ENCODE data around the gene REXO2.
A peak's percentile ranks its signal among the peaks of the same experiment; 100 is the strongest.

REXO2 gene

DNA sequence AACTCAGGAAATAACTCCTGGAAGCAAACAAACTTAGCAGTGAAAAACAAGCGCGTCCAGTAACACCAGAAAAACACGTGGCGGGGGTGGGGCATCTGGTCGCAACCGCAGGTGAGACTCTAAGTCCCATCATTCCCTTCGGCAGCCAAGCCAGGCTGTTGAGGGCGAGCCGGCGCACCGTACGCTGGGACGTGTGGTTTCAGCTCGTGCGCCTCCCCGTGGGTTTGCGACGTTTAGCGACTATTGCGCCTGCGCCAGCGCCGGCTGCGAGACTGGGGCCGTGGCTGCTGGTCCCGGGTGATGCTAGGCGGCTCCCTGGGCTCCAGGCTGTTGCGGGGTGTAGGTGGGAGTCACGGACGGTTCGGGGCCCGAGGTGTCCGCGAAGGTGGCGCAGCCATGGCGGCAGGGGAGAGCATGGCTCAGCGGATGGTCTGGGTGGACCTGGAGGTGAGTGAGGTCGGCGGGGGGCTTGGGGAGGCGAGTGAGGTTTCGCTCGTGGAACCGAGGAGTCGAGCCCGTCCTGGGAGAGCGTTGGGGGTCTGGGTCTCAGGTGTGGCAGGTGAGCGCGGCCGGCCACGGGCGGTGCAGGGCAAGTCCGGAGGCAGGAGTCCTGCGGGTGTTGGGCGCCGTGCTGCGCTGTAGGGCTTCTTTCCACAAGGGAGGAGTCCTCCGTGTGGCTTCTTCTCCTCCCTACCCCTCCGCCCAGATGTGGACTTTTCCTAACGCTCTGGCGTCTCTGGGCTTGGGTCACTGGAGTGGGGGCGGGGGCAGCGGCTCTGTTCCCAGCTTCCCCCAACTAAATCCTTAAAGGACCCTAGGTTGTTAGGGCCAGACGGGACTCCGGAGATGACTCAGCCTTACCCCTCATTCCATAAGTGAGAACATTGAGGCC, at the start of gene REXO2:
TSS of gene REXO2 (plus strand) at position 239 of the 892 bp plus-strand sequence. CDS start at position 301, 62 bp downstream.
- peak; percentile 95 for DNase-seq

DNA sequence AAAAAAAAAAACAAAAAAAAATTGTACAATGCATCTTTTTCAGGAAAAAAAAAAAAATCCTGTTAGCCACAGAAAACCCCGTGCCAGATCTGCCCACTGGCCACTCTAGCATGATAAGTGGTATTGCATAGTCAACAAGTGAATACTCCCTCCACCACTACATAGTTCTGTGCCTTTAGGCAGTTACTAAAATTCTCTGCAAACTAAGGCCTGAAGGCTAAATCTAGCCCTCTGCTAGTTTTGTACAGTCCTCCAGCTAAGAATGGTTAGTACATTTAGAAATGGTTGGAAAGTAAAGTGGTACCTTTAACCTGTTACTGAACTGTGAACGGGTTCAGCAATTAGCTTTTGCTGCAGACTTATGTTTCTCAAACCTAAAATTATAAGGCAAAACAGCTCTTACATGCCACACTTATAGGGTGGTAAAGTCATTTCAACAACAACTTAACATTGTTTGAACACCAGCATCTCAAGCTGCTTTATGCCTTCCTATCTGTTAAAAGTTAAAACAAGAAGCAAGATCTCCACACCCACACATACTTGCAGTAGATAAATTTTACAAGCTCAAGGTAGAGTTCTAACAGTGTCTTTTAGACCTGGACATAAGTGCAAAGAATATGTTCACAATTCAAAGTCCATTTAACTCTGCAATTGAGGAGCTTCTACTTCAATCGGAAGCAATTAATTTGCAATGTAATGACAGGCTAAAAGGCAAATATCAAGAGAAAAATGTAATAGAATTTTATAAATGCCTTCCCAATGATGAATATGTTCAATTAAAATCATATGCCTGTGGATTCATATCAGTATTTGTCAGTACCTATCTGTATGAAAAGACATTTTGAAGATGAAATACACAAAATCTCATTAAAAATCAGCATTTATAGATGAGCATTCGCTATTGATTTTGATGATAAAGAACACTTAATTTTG, 46.3 kb upstream of the REXO2 start:
- no peak for DNase-seq

DNA sequence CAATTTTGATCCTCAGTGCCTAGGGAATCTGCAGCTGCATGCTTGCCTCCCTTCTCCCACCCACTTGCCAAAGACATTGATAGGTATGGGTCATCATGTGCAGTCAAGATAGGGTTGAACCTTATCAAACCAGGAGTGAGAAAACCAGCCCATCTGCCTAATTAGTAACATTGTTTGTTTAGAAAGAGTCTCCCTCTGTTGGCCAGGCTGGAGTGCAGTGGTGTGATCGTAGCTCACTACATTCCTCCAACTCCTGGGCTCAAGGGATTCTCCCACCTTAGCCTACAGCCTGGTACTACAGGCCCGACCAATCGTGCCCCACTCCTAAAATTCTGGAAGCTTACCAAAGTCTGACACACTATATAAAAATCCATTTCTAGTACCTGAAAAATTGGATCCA, 43.5 kb upstream of the REXO2 start:
- no peak for DNase-seq

DNA sequence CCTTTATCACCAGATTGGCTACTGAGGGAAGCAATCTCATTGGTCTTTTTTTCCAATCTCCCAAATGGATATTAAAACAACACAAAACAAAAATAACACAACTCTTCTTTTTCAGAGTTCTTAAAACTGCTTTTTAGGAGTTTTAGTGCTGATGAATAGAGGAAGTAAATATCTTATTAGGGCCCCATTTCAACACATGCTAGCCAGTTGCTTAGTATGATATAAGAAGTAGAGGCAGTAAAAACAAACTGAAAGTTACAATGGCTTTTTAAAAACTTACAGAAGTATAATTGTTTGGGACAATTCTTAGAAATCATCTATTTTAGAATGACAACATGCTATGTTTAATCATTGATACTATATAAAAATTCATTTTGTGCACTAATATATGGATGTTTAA, 42.4 kb upstream of the REXO2 start:
- DNase-seq: no peak

DNA sequence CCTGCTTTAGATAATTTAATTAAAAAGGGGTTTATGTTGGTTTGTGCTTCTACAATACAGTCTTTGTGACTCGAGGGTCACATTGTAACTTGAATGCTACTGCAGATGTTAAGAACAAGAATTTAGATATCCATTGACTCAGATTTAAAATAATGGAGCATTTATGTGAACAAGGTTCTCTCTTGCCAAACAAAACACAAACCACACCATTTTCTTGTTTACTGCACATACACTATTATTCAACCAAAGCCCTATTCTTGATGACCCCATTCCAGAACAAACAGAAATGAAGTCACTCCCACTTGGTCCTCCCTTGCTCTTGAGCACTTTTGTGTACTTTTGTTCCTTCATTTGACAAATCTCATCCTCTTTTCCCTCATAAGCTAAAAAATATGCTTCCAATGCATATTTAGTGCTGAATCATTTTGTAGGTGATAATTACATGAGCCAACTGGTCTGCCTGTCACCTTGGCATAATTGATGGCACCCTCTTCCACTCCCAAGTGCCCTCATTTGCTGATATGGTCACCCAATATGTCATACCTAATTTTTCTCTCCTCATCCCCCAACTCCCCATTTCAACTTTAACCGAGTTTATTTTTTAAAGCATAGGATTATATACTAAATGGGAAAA, 41.8 kb upstream of the REXO2 start:
- DNase-seq: no peak

DNA sequence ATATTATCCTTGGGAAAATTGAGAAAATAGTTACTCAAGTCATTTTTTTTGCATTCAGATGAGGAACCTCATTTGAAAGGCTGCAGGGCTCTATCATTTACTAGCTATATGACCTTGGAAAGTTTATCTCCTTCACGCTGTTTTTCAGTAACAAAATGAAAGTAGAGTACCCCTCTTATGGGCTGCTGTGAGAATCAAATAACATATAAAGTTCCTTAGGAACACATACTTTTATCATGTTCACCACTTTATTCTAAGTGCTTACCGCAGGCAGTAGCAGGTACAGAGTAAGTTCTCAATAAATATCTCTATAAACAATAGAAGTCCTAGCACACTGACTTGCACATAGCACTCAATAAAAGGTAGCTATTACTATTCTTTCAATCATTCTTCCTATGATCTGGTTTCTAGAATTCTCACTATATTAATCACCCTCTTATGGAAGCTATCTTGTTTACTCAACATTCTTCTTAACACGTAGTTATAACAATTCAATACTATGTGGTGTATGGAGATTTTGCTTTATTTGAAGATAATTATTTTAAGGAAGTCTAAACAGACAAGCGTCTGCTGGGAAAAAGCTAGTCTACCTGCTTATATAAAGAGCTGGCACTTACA, 40.9 kb upstream of the REXO2 start:
- DNase-seq: no peak

DNA sequence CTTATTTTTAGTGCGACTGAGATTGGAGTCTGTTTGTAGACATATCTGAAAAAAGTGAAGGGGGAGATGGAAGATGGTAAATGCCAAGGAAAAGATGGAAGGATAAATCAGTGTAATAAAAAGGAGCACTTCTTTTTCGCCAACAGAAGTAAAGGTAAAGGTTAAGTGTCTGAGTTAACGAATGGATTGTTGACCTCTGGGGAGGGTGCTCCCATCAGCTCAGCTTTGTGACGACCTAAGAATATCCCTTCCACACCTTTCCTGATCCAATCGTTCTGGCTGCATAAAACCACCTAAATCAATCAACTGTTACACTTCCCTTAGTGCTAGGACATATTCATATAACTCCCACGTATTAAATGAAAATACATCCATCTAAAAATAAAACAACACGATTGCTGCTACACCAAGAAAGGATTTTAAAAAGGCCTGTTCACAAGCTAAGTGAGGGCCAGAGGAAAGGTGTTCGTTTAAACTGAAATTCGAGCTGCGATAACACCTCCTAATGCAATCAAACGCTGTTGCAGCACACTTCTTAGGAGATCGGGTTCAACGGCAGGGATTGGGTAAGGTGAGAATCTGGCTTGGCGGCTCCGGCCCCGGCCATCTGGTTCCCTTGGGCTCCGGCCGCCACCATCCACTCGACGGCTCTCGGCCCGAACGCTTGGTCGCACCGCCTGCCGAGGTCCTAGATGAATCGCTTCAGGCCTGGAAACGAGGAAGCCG, 39.6 kb upstream of the REXO2 start:
- DNase-seq: no peak

DNA sequence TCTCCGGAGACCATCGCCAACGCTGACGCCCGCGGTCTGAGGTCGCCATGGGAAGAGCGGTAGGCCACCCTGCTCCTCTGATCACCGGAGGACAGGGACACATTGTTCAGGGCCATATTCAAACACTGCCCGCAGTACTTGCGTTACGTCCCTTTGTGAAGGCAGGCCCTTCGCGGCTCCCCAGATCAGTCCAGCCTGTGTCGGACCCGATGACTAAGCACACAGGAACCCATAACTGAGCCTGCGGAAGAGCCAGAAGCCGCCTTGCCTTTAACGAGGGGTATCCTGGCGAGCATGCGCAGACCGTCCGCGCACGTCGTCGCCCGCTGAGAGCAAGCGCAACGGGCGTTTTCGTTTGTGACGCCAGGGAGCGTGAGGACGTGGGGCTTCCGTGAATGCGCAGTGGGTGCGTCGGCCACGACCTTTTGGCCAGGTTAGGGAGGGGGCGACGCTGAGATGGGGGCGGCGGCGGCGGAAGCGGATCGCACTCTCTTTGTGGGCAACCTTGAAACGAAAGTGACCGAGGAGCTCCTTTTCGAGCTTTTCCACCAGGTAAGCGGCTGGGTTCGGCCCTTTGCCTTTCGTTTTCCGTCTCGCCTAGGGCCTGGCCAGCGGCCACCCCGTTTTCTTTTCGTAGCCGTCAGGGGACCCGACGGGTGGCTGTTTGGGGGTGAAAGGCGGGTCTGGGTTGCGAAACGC, 38.9 kb upstream of the REXO2 start, which contains the start of the genes C11orf71 and RBM7:
TSS of gene C11orf71 (minus strand) at position 296 of the 699 bp plus-strand sequence. CDS start at position 116, 180 bp downstream.
TSS of gene RBM7 (plus strand) at position 451 of the 699 bp plus-strand sequence. CDS start at position 457, 6 bp downstream.
- peak; percentile 98 for DNase-seq

DNA sequence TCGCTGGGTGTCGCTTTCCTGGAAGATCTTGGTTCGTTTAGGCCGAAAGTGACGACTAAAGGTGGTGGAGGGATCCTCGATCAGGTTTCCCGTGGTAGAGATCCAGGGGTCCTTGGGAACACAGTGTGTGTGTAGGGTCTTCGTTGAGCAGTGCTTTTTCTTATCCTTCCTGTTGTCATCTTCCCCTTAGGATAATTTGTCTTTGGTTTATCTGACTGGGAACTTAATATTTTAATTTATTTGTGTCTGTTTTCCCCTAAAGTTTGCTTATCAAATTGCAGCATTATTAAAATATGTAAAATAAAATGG, 38.4 kb upstream of the REXO2 start:
- DNase-seq: no peak

DNA sequence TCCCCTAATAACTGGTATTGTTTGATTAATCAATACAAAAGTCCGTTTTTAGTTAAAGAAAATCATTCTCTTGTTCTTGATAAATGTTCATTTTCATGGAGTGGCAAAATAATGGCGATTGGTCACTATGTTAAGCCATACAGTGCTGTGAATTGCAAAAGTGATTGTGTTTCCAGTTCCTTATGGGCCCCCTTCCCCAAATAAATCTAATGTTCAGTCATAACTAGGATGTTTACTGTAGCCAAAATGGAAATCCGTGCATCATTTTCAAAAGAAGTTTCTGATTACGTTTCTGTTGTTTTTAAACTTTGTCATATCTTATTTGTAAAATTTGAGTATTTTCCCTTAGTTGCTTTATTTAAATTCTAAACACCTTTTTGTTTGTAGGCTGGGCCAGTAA, 38.0 kb upstream of the REXO2 start:
- DNase-seq: no peak

DNA sequence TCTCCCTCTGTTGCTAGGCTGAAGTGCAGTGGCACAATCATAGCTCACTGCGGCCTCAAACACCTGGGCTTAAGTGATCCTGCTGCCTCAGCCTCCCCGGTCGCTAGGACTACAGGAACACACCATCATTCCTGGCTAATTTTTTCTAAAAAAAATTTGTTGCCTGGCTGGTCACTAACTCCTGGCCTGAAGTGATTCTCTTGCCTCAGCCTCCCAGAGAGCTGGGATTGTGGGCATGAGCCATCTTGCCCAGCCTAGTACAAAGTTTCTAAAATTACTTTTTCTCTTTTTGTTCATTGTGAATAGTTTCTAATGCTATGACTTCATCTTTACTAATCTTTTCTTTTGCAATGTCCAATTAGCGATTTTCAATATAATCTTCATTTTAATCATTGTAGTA, 26.3 kb upstream of the REXO2 start:
- DNase-seq: no peak

DNA sequence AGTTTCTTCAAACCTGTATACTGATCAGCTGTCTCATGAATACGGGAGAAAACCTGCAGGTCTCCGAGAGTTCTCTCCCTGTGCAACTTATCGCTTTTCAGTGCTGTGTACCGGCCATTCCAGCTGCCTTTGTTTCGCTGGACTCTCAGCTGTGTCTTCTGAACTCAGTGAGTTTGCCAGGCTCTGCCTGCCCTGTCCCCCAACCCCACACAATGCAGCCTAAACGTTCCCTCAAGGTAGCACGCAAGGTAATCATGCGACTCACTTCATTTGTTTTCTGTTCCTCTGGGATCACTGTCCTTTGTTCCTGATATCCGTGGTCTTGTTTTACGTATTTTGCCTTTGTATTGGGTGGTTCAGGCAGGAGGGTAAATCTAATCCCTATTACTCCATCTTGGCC, 25.3 kb upstream of the REXO2 start:
- no peak for DNase-seq

DNA sequence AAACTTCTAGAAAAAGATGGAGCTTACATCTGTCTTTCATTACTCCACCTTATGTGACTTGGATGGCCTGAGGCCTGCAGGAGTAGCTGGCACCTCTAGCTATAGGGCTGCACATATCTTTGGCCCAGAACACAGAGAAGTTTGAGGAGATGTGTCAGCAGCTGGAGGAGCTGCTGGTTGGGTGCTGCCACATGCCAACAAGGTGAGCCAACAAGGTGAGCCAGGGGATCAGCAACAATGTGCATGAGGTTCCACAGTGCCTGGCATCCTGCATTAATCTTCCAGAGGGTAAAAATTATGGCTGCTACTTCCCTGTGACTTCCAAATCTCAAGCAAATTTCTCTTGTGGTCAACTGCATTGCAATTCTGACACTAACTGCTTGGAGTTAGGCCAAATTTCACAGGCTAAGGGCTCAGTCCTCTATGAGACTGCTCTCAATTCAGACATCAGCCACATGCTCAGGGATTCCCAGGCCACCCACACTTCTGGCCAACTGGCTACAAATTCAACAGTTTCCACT, 22.8 kb upstream of the REXO2 start:
- no peak for DNase-seq

DNA sequence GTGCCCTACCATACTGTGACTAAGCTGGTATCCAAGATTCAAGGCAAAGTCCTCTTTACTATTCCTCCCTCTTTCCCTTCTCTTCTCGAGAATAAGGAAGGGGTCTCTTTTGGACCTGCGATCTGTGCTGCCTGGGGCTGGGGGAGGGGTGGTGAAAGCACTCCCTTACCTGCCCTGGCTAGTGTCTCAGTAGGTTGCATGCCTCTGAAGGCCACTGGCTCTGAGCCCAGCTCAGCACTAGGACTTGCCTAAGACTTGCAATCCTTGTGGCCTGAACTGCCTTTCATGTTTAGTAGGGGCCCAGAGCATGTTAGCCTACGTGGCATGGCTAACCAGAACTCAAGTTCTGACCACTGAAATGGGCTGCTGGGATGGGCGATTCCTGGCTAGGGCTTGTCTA, 13.0 kb upstream of the REXO2 start:
- DNase-seq: no peak

DNA sequence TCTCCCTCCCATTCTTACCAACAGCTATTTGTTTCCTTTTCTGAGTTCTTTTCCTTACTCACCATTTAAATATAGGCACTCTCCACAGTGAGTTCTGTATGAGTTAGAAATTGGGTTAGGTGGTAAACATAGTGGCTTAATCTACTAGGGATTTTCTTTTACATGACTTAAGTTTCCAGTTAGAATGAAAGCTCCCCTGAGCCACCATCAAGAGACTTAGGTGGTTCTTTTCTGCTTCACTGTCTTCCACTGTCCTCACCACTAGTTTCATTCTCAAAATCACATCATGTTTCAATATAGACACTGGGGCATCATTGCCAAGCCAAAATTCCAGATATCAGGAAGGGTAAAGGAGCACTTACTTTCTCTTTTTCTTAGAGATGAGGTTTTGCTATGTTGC, 9.0 kb upstream of the REXO2 start:
- DNase-seq: no peak

DNA sequence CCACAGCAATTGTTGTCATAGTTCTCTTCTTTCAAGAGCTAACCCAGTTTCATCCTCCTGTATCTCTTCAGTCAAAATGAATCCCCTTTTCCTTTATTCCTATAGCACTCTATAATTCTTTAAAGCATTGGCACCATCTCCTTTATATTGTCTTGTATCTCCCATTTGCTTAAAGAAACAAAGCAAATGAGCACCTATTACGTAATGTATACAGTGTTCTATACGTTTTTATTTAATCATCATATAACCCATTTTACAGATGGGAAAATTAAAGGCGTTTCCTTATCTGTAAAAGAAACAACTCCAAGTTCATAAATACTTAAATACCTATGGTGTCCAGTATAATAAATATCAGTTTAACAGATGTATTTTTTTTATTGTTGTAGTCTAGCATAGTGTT, 6.4 kb upstream of the REXO2 start:
- no peak for DNase-seq

DNA sequence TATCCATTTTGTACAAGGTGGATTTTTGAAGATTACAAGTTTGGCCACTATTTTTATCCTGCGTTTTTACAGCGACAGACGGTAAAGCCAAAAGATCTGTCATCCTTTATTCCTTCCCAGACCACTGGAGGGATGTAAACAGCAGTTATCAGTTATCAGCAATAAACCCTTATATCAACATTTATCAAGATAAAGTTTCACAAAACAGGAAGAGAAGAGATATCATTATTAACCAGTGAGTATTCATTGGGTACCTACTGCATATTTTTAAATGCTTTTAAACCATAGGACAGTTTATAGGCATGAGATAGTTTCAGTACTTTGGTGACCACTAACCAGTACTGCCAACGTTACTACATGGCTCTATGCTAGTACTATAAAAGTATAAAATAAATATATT, 5.9 kb upstream of the REXO2 start:
- no peak for DNase-seq

DNA sequence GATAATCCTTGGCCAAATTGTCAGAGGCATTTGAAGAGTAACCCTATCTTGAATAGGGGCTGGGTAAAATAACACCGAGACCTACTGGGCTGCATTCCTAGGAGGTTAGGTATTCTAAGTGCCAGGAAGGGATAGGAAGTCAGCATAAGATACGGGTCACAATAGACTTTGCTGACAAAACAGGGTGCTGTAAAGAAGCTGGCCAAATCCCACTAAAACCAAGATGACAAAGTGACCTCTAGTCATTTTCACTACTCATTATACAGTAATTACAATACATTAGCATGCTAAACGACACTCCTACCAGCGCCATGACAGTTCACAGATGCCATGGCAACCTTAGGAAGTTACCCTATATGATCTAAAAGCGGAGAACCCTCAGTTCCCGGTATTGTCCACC, 964 bp upstream of the REXO2 start:
- no peak for DNase-seq

DNA sequence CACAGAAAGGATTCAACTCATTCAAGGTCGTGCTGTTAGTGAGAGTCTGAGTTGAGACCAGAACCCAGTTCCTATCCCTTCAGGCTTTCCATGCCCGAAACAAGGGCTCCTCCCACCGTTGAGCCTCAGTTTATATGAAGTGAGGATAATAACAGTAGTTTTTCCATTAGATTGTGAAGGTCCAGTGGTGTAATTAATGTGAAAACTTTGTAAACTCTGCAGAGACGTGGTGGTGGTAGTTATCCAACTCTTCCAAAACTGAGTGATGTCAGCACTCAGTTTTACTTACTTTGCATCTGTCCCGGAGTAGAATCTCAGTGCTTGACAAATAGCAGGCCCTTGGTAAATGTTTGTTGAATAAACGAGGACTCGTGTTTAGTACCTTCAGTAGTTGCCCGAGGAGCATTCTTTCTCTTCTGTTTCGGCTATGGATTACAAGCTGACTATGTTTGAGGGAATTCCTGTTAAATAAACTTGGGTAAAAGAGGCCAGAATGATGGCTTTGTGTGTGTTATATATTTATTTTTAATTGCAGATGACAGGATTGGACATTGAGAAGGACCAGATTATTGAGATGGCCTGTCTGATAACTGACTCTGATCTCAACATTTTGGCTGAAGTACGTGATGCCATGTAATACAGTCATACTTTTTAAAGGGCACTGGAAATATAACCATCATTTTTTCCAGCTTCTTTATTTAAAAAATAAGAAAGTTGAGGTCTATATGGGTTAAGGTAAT, 1.0 kb downstream of the REXO2 start:
- no peak for DNase-seq

DNA sequence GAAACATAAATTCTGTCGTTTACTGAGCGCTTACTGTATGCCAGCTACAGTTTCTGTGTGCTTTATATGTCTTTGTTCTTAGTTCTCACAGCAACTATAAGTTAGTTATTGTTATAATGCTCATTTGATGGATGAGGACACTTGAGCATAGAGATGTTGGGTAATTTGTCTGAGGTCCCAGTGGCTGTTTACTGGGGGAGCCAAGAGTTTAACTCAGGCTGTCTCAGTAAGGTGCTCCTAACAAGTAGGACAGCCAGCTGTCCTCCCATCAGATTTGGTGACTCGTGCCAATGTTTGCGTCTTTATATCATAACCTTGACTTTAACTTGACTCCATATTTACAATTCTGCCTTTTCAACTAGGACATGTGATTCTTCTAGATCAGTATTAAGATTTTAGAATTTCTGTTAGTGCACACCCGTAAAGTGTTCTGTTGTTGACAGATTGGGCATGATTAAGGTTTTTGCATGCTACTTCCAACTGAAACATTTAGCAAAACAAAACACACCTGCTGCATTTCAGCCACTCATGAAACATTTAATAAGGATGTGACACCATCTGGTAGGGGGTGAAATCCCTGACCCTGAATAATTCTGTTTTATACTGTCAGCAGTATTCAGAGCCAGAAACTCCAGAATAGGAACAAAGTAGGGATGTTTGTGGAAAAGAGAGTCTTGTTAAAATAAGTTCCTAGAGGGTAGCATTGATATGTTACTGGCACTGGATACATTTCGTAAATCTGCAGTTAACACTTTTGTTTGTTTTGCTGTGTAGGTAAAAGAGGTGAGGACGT, 1.9 kb downstream of the REXO2 start:
- DNase-seq: no peak

All from activated naive CD4-positive, alpha-beta T cell treated with Interleukin-2 at 50 U/mL for 16 hours (primary cell).